ENCODE data around the gene MKI67.

- no peak for TF ChIP-seq POLR2A (IDR thresholded peaks at IDR 0.05; ENCODE audit: low read depth, low read length)
- TF ChIP-seq TAF1 (IDR thresholded peaks at IDR 0.05; ENCODE audit: borderline replicate concordance, low read depth, low read length): no peak
- TF ChIP-seq POLR2AphosphoS5 (IDR thresholded peaks at IDR 0.05; ENCODE audit: low read depth, low read length): no peak
Observed at GRCh38 chr10:128165536-128165935, 39.3 kb upstream of the MKI67 start.
